ENCODE data around the gene NCR2.

NCR2 gene

GRCh38 chr6:41346441-41346840, 11.0 kb downstream of the NCR2 start:
- no peak for DNase-seq (ENCODE audit: low read depth)
- TF ChIP-seq CTCF (conservative IDR thresholded peaks at IDR 0.05; ENCODE audit: low read depth, low read length) = no peak

GRCh38 chr6:41347378-41348050, 12.1 kb downstream of the NCR2 start:
- no peak for TF ChIP-seq CTCF (conservative IDR thresholded peaks at IDR 0.05; ENCODE audit: low read depth, low read length)

More at GRCh38 chr6:41346441-41346840, 11.0 kb downstream of the NCR2 start:
- H3K4me3 ChIP-seq (ENCODE audit: low read length) = no peak overlapping the region

GRCh38 chr6:41348934-41349333, 13.5 kb downstream of the NCR2 start:
- TF ChIP-seq CTCF (conservative IDR thresholded peaks at IDR 0.05; ENCODE audit: low read depth, low read length) = no peak
- DNase-seq (ENCODE audit: low read depth) = no peak
- H3K4me3 ChIP-seq (ENCODE audit: low read length) = no peak overlapping the region

More at GRCh38 chr6:41347378-41348050, 12.1 kb downstream of the NCR2 start:
- no peak for DNase-seq (ENCODE audit: low read depth)
- no peak overlapping the region for H3K4me3 ChIP-seq (ENCODE audit: low read length)

- no peak overlapping the region for H3K4me3 ChIP-seq (ENCODE audit: low read length)
- TF ChIP-seq CTCF (conservative IDR thresholded peaks at IDR 0.05; ENCODE audit: low read depth, low read length) = no peak
- no peak for DNase-seq (ENCODE audit: low read depth)
These were observed 17.0 kb downstream of the NCR2 start for GRCh38 chr6:41352396-41352795.

GRCh38 chr6:41352907-41353306, 17.5 kb downstream of the NCR2 start:
- no peak for TF ChIP-seq CTCF (conservative IDR thresholded peaks at IDR 0.05; ENCODE audit: low read depth, low read length)
- DNase-seq (ENCODE audit: low read depth) = no peak
- H3K4me3 ChIP-seq (ENCODE audit: low read length) = no peak overlapping the region

GRCh38 chr6:41353333-41353732, 17.9 kb downstream of the NCR2 start:
- H3K4me3 ChIP-seq (ENCODE audit: low read length) = no peak overlapping the region
- no peak for TF ChIP-seq CTCF (conservative IDR thresholded peaks at IDR 0.05; ENCODE audit: low read depth, low read length)
- DNase-seq (ENCODE audit: low read depth) = no peak

- no peak for TF ChIP-seq CTCF (conservative IDR thresholded peaks at IDR 0.05; ENCODE audit: low read depth, low read length)
- no peak for DNase-seq (ENCODE audit: low read depth)
- no peak overlapping the region for H3K4me3 ChIP-seq (ENCODE audit: low read length)
These were observed 20.5 kb downstream of the NCR2 start for GRCh38 chr6:41355952-41356351.
